GM23248 (cell line): ENCODE data around the gene DHODH. TPM values are rescaled to one million over a fixed set of nuclear protein-coding genes. Genes with fewer than 3 reads are reported as not detected.

ENCODE experiments used
- DNase-seq: peaks from one replicate; pipeline ENCODE4 v3.0.0-alpha.2; 2015
- H2AFZ ChIP-seq: fragments of 200-600 bp; sonication (generic); 2 replicates; pipeline ENCODE4 v1.6.1; 2016; ENCODE audit warnings: antibody characterized with exemption
- H3F3A ChIP-seq: fragments of 200-600 bp; sonication (generic); 2 replicates; pipeline ENCODE4 v1.6.1; 2016; ENCODE audit warnings: mild to moderate bottlenecking, antibody characterized with exemption, mixed run types; ENCODE audit not compliant: insufficient read depth
- H3K27ac ChIP-seq: fragments of 200-600 bp; sonication (generic); 2 replicates; pipeline ENCODE4 v1.5.1; 2016; ENCODE audit warnings: mild to moderate bottlenecking
- H3K27me3 ChIP-seq: fragments of 200-600 bp; sonication (generic); replicated peaks from 2 replicates; pipeline ENCODE4 v1.6.1; 2016; ENCODE audit warnings: mild to moderate bottlenecking; ENCODE audit not compliant: insufficient read depth
- H3K36me3 ChIP-seq: fragments of 200-600 bp; sonication (generic); 2 replicates; pipeline ENCODE4 v1.6.1; 2016; ENCODE audit warnings: low read depth, mild to moderate bottlenecking
- H3K4me1 ChIP-seq: fragments of 200-600 bp; sonication (generic); 2 replicates; pipeline ENCODE4 v1.6.1; 2016; ENCODE audit warnings: mild to moderate bottlenecking; ENCODE audit not compliant: insufficient read depth
- H3K4me2 ChIP-seq: fragments of 200-600 bp; sonication (generic); one replicate; pipeline ENCODE4 v1.6.1; 2016; ENCODE audit warnings: mild to moderate bottlenecking; ENCODE audit not compliant: unreplicated experiment
- H3K4me3 ChIP-seq: fragments of 200-600 bp; sonication (generic); 2 replicates; pipeline ENCODE4 v1.5.1; 2016; ENCODE audit warnings: mild to moderate bottlenecking
- H3K79me2 ChIP-seq: fragments of 200-600 bp; sonication (generic); 2 replicates; pipeline ENCODE4 v1.6.1; 2016; ENCODE audit warnings: mild to moderate bottlenecking; ENCODE audit not compliant: insufficient read depth
- H3K9ac ChIP-seq: fragments of 200-600 bp; sonication (generic); 2 replicates; pipeline ENCODE4 v1.6.1; 2016; ENCODE audit warnings: mild to moderate bottlenecking
- H3K9me2 ChIP-seq: fragments of 200-600 bp; sonication (generic); 2 replicates; pipeline ENCODE4 v1.6.1; 2016; ENCODE audit warnings: mixed run types, mild to moderate bottlenecking, moderate library complexity; ENCODE audit not compliant: insufficient read depth
- H3K9me3 ChIP-seq: fragments of 200-600 bp; sonication (generic); one replicate; pipeline ENCODE4 v1.6.1; 2017; ENCODE audit warnings: low read depth
- H4K20me1 ChIP-seq: fragments of 200-600 bp; sonication (generic); 2 replicates; pipeline ENCODE4 v1.6.0; 2016; ENCODE audit not compliant: insufficient read depth
- EZH2 ChIP-seq: fragments of 200-600 bp; sonication (generic); IDR thresholded peaks from 2 replicates; pipeline ENCODE4 v1.6.1; 2018; ENCODE audit warnings: antibody characterized with exemption, mild to moderate bottlenecking; ENCODE audit not compliant: insufficient read depth, poor library complexity, severe bottlenecking
- EZH2phosphoT487 ChIP-seq: fragments of 200-600 bp; sonication (generic); IDR thresholded peaks from 2 replicates; pipeline ENCODE4 v1.6.1; 2018; ENCODE audit warnings: antibody characterized with exemption, moderate library complexity, mild to moderate bottlenecking, low read depth; ENCODE audit not compliant: insufficient read depth
- WGBS, 2 experiments: methylation state at CpG; one replicate each; pipeline ENCODE4 v1.1.6; 2015 to 2017; ENCODE audit warnings: low lambda C conversion rate in 2 of 2, low coverage in 1 of 2; ENCODE audit errors: missing lambda C conversion rate in 2 of 2; 5-methylcytosine and 5-hydroxymethylcytosine counted together
- in situ Hi-C: fragments of 300-500 bp; cut with MboI; formaldehyde crosslinking; loops from 2 replicates; pipeline ENCODE4 v1.15.0; 2020
- polyA plus RNA-seq: library from polyadenylated mRNA; unstranded; fragments of >200 nt; fragmentation: Nextera tagmentation; extraction: Ambion mirVana; gene quantifications from 2 replicates; pipeline ENCODE4 v1.2.1, GENCODE V29; 2016
- total RNA-seq: library from RNA; depleted of rRNA; stranded (reverse); fragments of >200 nt; shearing (Covaris generic); gene quantifications from 2 replicates; pipeline ENCODE4 v1.2.3, GENCODE V29; 2014

DHODH gene
- total and polyA plus RNA-seq, 2 experiments from 2014 or later: 2.2 to 3.8 TPM

DNA sequence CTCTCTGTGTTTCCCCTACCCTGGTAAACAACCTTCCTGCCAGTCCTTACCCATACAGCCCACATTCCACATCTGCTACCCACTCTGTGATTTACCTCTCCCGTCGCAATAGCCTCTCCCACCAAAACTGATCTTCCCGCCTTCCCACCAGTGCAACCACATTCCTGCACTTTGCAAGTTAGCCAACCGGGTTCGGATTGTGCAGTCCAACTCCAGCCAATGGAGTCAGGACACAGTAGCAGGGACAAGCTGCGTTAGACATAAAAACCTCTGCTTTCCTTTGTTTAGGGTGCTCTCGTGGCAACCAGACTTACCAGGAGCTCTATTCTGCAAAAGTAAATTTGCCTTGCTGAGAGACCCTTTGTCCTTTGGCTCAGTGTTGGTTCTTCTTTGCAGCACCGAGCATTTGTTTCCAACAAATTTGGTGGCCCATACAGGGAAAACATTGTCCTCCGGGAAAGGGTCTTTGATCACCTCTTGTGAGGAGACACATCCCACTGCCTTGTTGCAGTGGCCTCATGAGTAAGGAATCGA lies 55.9 kb downstream of the DHODH start:
- H3K4me2 ChIP-seq: no peak overlapping the region
- no peaks in the 10 kb centered on the region for H3K9me2 ChIP-seq
- H3K79me2 ChIP-seq: no peaks in the 10 kb centered on the region
- no peak overlapping the region for H3K9ac ChIP-seq
- WGBS, 2 experiments: 87 to 89% methylated on average over 10 of the region's 10 CpGs
- no peaks in the 10 kb centered on the region for H3K36me3 ChIP-seq
- no peak for DNase-seq
- no peaks in the 10 kb centered on the region for H3K27me3 ChIP-seq
- H3F3A ChIP-seq: no peaks in the 10 kb centered on the region
- in situ Hi-C loops: no loop called here
- no peaks in the 10 kb centered on the region for H3K9me3 ChIP-seq
- no peaks in the 10 kb centered on the region for H4K20me1 ChIP-seq
- no peak overlapping the region for H2AFZ ChIP-seq
- H3K4me3 ChIP-seq: no peak overlapping the region
- TF ChIP-seq EZH2: no peak
- H3K4me1 ChIP-seq: no peaks in the 10 kb centered on the region
- H3K27ac ChIP-seq: no peak overlapping the region

DNA sequence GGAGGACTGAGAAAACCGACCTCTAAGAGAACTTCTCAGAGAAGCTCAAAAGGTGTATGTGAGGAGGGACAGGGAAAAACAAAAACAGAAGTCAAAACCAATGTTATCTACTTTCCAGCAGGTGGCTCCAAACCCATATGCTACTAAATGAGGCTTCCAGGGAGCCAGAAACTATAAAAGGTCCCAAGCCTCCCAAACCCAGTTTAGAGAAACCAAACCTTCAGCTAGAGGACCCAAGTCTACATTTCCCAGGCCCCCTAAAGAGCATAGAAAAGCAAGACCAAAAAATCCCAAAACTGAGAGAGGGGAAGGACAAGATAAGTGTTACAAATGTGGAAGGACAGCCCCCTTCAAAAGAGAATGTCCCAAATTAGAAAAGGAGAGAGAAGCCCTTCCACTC lies 58.2 kb downstream of the DHODH start:
- H3K27ac ChIP-seq: no peak overlapping the region
- H3K79me2 ChIP-seq: no peaks in the 10 kb centered on the region
- in situ Hi-C loops: no loop called here
- H3K4me1 ChIP-seq: no peaks in the 10 kb centered on the region
- H3F3A ChIP-seq: no peaks in the 10 kb centered on the region
- 4 to 6% methylated on average over 1 of the region's 1 CpG for WGBS, 2 experiments
- no peak overlapping the region for H3K4me3 ChIP-seq
- H3K36me3 ChIP-seq: no peaks in the 10 kb centered on the region
- no peak overlapping the region for H3K9ac ChIP-seq
- no peak overlapping the region for H2AFZ ChIP-seq
- DNase-seq: peak; percentile 65
- H4K20me1 ChIP-seq: no peaks in the 10 kb centered on the region
- H3K9me2 ChIP-seq: no peaks in the 10 kb centered on the region
- no peak for TF ChIP-seq EZH2phosphoT487
- no peak for TF ChIP-seq EZH2
- no peaks in the 10 kb centered on the region for H3K27me3 ChIP-seq
- H3K4me2 ChIP-seq: no peak overlapping the region
- H3K9me3 ChIP-seq: no peaks in the 10 kb centered on the region

- H3K4me3 ChIP-seq: no peak overlapping the region
- no peaks in the 10 kb centered on the region for H3K79me2 ChIP-seq
- no peak for TF ChIP-seq EZH2
- WGBS, 2 experiments: 50 to 55% methylated on average over 4 of the region's 4 CpGs
- H3K27ac ChIP-seq: no peak overlapping the region
- H3K9me2 ChIP-seq: no peaks in the 10 kb centered on the region
- no peak for DNase-seq
- no peak overlapping the region for H2AFZ ChIP-seq
- H3K9me3 ChIP-seq: no peaks in the 10 kb centered on the region
- H3K36me3 ChIP-seq: no peaks in the 10 kb centered on the region
- no peaks in the 10 kb centered on the region for H3F3A ChIP-seq
- H3K27me3 ChIP-seq: no peaks in the 10 kb centered on the region
- H3K9ac ChIP-seq: no peak overlapping the region
- in situ Hi-C loops: no loop called here
- H4K20me1 ChIP-seq: no peaks in the 10 kb centered on the region
- no peak overlapping the region for H3K4me2 ChIP-seq
- no peaks in the 10 kb centered on the region for H3K4me1 ChIP-seq
Observed at GRCh38 chr16:72068930-72069329, 60.4 kb downstream of the DHODH start.

GRCh38 chr16:72072514-72073342 lies 64.2 kb downstream of the DHODH start:
- no peaks in the 10 kb centered on the region for H3K36me3 ChIP-seq
- WGBS, 2 experiments: 38 to 42% methylated on average over 12 of the region's 12 CpGs
- no peak overlapping the region for H2AFZ ChIP-seq
- TF ChIP-seq EZH2phosphoT487: no peak
- no peak for TF ChIP-seq EZH2
- peak; percentile 5 for DNase-seq
- in situ Hi-C loops: no loop called here
- H3K27ac ChIP-seq: no peak overlapping the region
- no peak overlapping the region for H3K4me2 ChIP-seq
- no peak overlapping the region for H3K9ac ChIP-seq
- H3K4me1 ChIP-seq: no peaks in the 10 kb centered on the region
- H3K79me2 ChIP-seq: no peaks in the 10 kb centered on the region
- H3K27me3 ChIP-seq: no peaks in the 10 kb centered on the region
- no peaks in the 10 kb centered on the region for H4K20me1 ChIP-seq
- H3F3A ChIP-seq: no peaks in the 10 kb centered on the region
- no peaks in the 10 kb centered on the region for H3K9me3 ChIP-seq
- no peak overlapping the region for H3K4me3 ChIP-seq
- no peaks in the 10 kb centered on the region for H3K9me2 ChIP-seq
